HG03108 (cell line): ENCODE measurements around the gene PRAC1.

Experiments used
- ATAC-seq: cut with Tn5 transposase; IDR thresholded peaks from one replicate; pipeline ENCODE4 v1.9.1; 2021; ENCODE audit warnings: moderate library complexity; ENCODE audit not compliant: unreplicated experiment

Gene PRAC1

DNA sequence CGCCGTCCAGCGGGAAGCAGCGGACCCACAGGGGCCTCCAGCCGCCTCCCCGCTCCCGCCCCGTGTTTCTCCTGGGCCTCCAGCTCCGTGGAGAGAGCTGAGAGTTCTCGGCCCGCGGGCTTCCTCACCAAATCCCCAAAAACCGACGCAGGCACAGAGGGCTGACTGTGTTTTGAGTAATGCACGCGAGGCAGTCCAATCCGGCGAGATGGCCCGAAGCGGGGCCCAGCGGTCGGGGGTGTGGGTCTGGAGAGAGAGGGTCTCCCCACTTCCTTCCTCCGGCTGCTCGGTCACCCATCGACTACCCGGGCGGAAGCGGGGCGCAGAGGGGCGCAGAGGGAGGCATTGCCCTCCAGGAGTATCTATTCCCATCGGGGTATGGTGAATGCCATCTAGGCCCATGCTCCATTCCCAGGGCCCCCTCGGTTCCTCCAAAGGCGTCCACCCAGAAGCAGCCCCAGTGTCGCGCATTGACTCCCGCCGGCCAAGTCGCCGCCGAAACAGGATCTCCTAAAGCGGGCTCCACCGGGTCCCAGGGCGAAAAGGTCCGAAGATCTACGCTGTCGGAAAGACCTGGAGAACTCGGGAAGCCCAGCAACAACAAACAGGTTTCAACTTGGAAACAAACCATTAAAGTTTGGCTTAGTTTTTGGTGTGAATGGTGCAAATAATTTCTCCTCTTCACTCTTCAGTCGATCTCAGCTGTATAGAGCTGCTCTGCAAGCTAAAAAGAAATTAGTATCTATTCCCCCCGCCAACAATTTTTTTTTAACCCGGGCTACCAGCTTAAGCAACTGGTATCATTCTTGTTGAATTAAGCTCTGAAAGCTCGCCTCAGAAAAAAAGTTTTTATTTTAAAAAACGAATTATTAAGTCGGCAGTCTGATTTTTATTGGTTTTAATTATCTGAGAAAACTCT, 25.4 kb upstream of the PRAC1 start:
- no peak for ATAC-seq

- ATAC-seq: no peak
Measured at GRCh38 chr17:48746916-48747444, 24.7 kb upstream of the PRAC1 start.

GRCh38 chr17:48745381-48746275, 23.3 kb upstream of the PRAC1 start:
- no peak for ATAC-seq

DNA sequence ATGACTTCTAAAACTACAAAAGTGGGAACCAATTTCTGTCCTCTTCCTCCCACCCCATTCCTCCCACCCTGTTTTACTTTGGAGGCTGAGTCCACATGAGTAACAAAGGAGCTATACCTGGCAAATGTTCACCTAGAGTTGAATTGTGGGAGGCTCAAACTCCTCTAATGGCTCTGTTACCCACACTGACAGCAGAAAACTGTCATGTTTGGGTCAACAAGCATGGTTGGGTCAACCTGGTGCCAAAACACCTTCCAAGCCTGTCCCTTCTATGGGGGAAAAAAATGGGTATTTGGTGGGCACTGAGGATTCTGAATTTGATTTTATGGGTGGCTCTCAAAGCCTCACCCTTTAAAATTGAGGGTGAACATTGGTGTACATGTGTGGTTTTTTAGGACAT, 18.2 kb upstream of the PRAC1 start:
- no peak for ATAC-seq

DNA sequence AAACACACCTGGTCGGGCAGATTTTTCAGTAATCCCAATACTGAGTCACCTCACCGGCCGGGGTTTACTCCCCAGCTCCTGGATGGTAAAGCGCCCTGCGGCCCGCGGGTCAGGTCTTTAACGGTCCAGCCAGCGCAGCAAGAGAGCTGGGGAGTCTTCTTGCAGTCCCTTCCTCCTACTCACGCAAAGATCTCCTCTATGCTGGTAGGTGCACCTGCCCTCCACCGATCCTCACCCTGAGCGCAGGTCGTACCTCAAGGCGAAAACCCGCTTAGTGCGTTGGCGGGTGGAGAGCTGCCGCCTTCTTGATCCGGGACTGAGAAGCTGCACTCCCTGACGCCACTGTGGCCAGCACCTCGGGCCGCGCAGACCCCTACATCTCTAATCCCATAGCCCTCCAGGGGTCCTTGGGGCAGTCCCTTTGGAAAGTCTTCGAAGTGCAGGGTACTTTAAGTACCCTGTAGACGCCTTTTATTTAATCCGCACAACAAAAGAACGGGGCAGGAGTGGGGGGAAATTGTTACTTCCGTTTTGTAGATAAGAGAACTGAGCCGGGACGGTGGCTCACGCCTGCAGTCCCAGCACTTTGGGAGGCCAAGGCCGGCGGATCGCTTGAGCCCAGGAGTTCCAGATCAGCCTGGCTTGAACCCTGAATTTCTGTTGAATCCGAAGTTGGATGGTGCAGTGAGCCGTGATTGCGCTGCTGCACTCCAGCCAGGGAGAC, 16.6 kb upstream of the PRAC1 start:
- ATAC-seq: no peak

DNA sequence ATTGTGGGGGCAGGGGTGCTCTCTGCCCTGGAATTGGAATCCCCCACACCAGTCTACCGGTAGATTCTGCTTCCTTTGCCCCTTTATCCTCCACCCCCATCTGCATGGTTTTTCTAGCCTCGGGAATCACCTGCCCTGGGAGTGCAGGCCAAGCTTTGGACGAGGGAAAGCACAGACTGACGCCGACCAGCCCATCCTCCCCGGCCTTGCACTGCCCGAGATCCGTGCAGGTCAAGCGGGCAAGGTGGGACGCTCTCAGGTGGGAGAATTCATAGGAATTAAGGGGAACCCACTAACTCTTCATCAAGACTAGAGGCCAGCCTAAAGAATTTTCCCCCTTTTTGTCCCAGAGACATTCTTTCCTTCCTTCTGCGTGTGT, 16.1 kb upstream of the PRAC1 start:
- ATAC-seq: no peak

- no peak for ATAC-seq
Measured at GRCh38 chr17:48737330-48738043, 15.2 kb upstream of the PRAC1 start.

GRCh38 chr17:48735062-48735351, 12.7 kb upstream of the PRAC1 start:
- no peak for ATAC-seq

DNA sequence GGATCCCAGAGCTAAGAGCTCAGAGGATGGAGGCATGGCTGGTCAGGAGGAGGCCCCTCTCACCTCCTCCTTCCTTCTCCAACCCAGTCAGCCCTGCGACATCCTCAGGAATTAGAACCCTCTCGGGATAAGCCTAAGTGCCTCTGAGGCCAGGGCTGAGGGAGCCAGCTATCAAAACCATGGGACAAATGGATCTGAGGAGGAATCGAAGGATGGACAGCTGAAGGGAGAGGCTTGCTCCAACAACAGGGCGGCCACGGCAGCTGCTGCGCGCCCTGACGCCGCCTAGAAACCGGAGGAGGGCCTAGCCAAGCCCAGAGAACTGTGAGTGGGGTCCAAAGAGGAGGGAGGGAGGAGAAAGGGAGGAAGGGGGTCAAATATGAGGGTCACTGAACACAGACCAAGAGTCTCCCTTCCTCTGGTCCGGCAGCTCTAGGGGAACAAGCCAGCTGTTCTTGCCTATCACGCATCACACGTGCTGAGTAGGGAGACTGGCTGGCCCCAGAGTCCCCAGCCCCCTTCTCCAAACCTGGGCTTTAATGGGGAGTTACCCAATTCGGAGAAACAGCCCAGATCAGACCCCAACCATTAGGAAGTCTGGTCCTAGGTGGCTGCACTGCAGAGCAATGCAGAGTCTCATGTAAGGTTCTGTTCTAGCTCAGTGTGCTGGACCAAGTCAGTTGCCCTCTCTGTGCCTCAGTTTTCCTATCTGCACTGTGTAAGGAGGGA, 12.2 kb upstream of the PRAC1 start:
- ATAC-seq: no peak

- ATAC-seq: no peak
Measured at GRCh38 chr17:48733632-48734328, 11.5 kb upstream of the PRAC1 start.

DNA sequence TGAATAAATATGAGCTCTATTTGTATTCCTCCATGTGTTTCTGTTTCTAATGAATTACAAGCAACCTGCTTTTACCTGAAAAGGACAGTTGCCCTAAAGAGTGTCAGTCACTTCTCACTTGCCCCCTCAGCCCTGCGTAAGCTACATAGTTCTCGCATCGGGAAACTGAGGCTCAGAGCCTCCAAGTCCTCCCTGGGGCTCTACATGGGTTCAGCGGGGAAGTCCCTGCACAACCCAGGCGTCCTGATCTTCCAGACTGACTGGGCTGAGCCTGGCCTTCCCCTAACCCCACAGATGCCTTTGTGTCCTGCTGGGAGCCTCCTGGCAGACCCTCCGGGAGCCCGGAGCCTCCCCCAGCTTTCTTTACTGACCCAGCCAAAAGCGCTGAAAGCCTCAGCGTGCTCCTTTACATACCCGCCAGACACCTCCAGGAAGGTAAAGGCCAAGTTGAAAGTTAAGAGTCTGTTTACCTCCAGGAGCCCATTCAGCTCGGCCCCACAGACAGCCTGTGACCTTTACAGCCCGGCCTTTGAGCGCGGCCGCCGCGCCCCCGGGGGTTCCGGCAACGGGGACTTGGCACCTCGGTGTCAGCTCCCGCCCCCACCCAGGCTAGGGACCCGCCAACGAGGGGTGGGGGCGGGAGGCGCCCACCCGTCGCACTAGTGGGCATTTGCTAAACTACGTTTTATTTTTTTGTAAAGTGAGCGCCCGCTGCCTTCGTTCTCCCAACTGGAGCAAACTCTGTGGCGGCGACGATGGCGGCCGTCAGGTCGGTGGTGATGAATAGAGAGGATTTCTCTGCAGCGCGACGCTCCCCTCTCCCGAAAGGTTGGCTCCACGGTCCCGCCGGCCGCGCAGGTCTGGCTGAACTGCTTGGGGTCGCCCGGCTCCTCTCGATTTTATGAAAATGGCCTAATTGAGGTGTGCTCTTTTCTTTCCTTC, 10.6 kb upstream of the PRAC1 start:
- no peak for ATAC-seq

DNA sequence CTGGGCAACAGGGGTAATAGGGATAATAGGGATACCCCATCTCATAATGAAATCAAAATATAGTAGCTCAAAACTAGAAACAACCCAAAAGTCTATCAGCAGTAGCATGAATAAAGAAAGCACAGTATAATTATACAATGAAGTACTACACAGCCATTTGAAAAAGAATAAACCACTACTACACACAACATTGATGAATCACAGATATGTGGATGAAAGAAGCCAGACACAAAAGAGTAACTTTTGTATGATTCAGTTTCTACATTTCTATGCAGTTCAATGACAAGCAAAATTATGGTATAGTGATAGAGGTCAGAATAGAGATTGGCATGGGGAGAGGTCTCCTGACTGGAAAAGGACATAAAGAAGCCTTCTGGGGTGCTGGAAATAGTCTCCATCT, 9.0 kb upstream of the PRAC1 start:
- ATAC-seq: no peak

GRCh38 chr17:48730240-48730550, 7.9 kb upstream of the PRAC1 start:
- no peak for ATAC-seq

DNA sequence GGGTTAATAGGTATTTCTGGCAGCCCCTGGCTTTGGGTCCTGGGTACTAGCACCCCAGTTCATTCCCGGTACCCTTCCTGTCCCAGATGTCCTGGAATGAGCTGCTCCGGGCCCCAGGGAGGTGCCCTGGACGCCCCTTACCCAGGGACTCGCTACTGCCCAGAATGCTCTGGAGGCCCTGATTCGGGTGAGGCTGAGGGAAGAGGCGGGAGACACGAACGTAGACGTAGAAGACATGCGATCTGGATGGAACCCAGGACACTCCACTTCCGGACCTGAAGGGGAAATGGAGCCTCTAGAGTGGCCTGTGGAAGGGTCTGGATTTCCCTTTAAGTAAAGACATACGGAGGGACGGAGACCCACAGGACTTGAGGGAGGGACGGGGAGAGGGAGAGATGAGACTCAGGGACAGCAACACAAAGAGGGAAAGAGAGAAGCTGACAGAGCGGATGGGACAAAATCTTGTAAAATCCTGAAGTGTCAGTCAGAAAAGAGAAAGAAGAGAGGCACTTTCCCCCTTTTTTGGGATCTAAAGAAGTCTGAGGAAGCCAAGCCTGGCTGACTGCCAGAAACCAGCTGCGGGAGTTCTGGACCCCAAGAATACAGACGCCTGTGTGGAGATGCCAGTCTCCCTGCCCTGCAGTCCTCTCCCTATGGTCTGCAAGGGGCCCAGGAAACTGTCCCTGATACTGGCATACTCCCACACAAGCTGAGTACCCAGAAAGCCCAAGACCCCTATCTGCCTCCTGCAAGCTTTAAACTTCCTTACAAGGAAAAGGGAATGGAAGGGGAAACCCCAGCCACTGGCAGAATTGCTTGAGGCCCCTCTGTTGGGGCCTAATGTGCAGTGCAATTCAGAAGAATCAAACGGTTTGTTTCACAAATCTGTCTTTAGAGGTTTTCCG, 7.3 kb upstream of the PRAC1 start:
- no peak for ATAC-seq

- ATAC-seq: no peak
Measured at GRCh38 chr17:48728232-48729231, 6.2 kb upstream of the PRAC1 start, which contains the start of gene HOXB13. TSS of gene HOXB13 (minus strand) at chr17:48728750. CDS start at chr17:48728593, 157 bp downstream.
